ENCODE results near the gene TCP11L2. TPM values are rescaled to one million over a fixed set of nuclear protein-coding genes. Genes with fewer than 3 reads are reported as not detected.

Gene TCP11L2
- total RNA-seq = 1 to 10 TPM; 2.5 to 3.9 (median 2.6) TPM

GRCh38 chr12:106302401-106303201, at the start of gene TCP11L2:
TSS of gene TCP11L2 (plus strand) at chr12:106302733. CDS start at chr12:106311076, 8,343 bp downstream.
- peak; percentile 81 for ATAC-seq
- H3K9me3 Mint-ChIP-seq = no peaks in the 10 kb centered on the region

GRCh38 chr12:106254724-106255123, 47.8 kb upstream of the TCP11L2 start:
- no peaks in the 10 kb centered on the region for H3K27me3 Mint-ChIP-seq (ENCODE audit: low read depth)
- no peak for ATAC-seq

More at GRCh38 chr12:106302401-106303201, at the start of gene TCP11L2:
- no peaks in the 10 kb centered on the region for H3K27me3 Mint-ChIP-seq (ENCODE audit: low read depth)
- peaks cover 6% of the 10 kb centered on the region for H3K36me3 Mint-ChIP-seq (ENCODE audit: insufficient read depth)
- H3K4me1 Mint-ChIP-seq (ENCODE audit: low read depth) = peaks cover 59% of the 10 kb centered on the region
- peak; percentile 85 for DNase-seq
- peak within 1 kb of the TSS; percentile 93 for H3K4me3 Mint-ChIP-seq

GRCh38 chr12:106255493-106255892, 47.0 kb upstream of the TCP11L2 start:
- H3K4me1 Mint-ChIP-seq (ENCODE audit: low read depth) = no peaks in the 10 kb centered on the region
- ATAC-seq (no peak), DNase-seq (no peak)
- no peak overlapping the region for H3K4me3 Mint-ChIP-seq
- H3K27me3 Mint-ChIP-seq (ENCODE audit: low read depth) = no peaks in the 10 kb centered on the region
- no peaks in the 10 kb centered on the region for H3K9me3 Mint-ChIP-seq
- H3K36me3 Mint-ChIP-seq (ENCODE audit: insufficient read depth) = no peaks in the 10 kb centered on the region

More at GRCh38 chr12:106254724-106255123, 47.8 kb upstream of the TCP11L2 start:
- Mint-ChIP-seq H3K4me3 (no peak overlapping the region), H3K9me3 (no peaks in the 10 kb centered on the region), H3K4me1 (ENCODE audit: low read depth) (peaks cover 1% of the 10 kb centered on the region), H3K36me3 (ENCODE audit: insufficient read depth) (no peaks in the 10 kb centered on the region)
- DNase-seq = no peak

- Mint-ChIP-seq H3K9me3 (no peaks in the 10 kb centered on the region), H3K36me3 (ENCODE audit: insufficient read depth) (no peaks in the 10 kb centered on the region), H3K4me1 (ENCODE audit: low read depth) (no peaks in the 10 kb centered on the region), H3K27me3 (ENCODE audit: low read depth) (no peaks in the 10 kb centered on the region), H3K4me3 (no peak overlapping the region)
- ATAC-seq (no peak), DNase-seq (no peak)
Observed at GRCh38 chr12:106255952-106256351, 46.6 kb upstream of the TCP11L2 start.

- H3K9me3 Mint-ChIP-seq = no peaks in the 10 kb centered on the region
- H3K4me3 Mint-ChIP-seq = no peak overlapping the region
- no peaks in the 10 kb centered on the region for H3K4me1 Mint-ChIP-seq (ENCODE audit: low read depth)
- no peaks in the 10 kb centered on the region for H3K36me3 Mint-ChIP-seq (ENCODE audit: insufficient read depth)
- no peak for DNase-seq
- H3K27me3 Mint-ChIP-seq (ENCODE audit: low read depth) = no peaks in the 10 kb centered on the region
- no peak for ATAC-seq
Observed at GRCh38 chr12:106256524-106256923, 46.0 kb upstream of the TCP11L2 start.

GRCh38 chr12:106258226-106258625, 44.3 kb upstream of the TCP11L2 start:
- no peak for ATAC-seq
- Mint-ChIP-seq H3K27me3 (ENCODE audit: low read depth) (peaks cover under 1% of the 10 kb centered on the region), H3K9me3 (no peaks in the 10 kb centered on the region), H3K36me3 (ENCODE audit: insufficient read depth) (no peaks in the 10 kb centered on the region), H3K4me3 (no peak overlapping the region), H3K4me1 (ENCODE audit: low read depth) (no peaks in the 10 kb centered on the region)
- no peak for DNase-seq

- DNase-seq (no peak), ATAC-seq (no peak)
- Mint-ChIP-seq H3K9me3 (no peaks in the 10 kb centered on the region), H3K27me3 (ENCODE audit: low read depth) (peaks cover 3% of the 10 kb centered on the region), H3K36me3 (ENCODE audit: insufficient read depth) (no peaks in the 10 kb centered on the region), H3K4me3 (no peak overlapping the region), H3K4me1 (ENCODE audit: low read depth) (no peaks in the 10 kb centered on the region)
Observed at GRCh38 chr12:106258935-106259334, 43.6 kb upstream of the TCP11L2 start.

- ATAC-seq = no peak
- no peak for DNase-seq
- H3K4me3 Mint-ChIP-seq = no peak overlapping the region
- peaks cover 4% of the 10 kb centered on the region for H3K27me3 Mint-ChIP-seq (ENCODE audit: low read depth)
- H3K36me3 Mint-ChIP-seq (ENCODE audit: insufficient read depth) = no peaks in the 10 kb centered on the region
- H3K9me3 Mint-ChIP-seq = no peaks in the 10 kb centered on the region
- H3K4me1 Mint-ChIP-seq (ENCODE audit: low read depth) = peaks cover 10% of the 10 kb centered on the region
Observed at GRCh38 chr12:106265116-106265515, 37.4 kb upstream of the TCP11L2 start.

GRCh38 chr12:106267535-106267934, 35.0 kb upstream of the TCP11L2 start:
- H3K4me3 Mint-ChIP-seq = no peak overlapping the region
- peaks cover 10% of the 10 kb centered on the region for H3K4me1 Mint-ChIP-seq (ENCODE audit: low read depth)
- ATAC-seq (no peak), DNase-seq (no peak)
- no peaks in the 10 kb centered on the region for H3K36me3 Mint-ChIP-seq (ENCODE audit: insufficient read depth)
- H3K9me3 Mint-ChIP-seq = no peaks in the 10 kb centered on the region
- H3K27me3 Mint-ChIP-seq (ENCODE audit: low read depth) = peaks cover 4% of the 10 kb centered on the region

- H3K9me3 Mint-ChIP-seq = no peaks in the 10 kb centered on the region
- ATAC-seq = no peak
- no peak for DNase-seq
- H3K4me1 Mint-ChIP-seq (ENCODE audit: low read depth) = peaks cover 10% of the 10 kb centered on the region
- no peak overlapping the region for H3K4me3 Mint-ChIP-seq
- no peaks in the 10 kb centered on the region for H3K36me3 Mint-ChIP-seq (ENCODE audit: insufficient read depth)
- peaks cover 2% of the 10 kb centered on the region for H3K27me3 Mint-ChIP-seq (ENCODE audit: low read depth)
Observed at GRCh38 chr12:106269150-106269771, 33.3 kb upstream of the TCP11L2 start.

- Mint-ChIP-seq H3K9me3 (no peaks in the 10 kb centered on the region), H3K4me3 (no peak overlapping the region), H3K36me3 (ENCODE audit: insufficient read depth) (no peaks in the 10 kb centered on the region), H3K27me3 (ENCODE audit: low read depth) (peaks cover 2% of the 10 kb centered on the region), H3K4me1 (ENCODE audit: low read depth) (peaks cover 10% of the 10 kb centered on the region)
- ATAC-seq = no peak
- DNase-seq = no peak
Observed at GRCh38 chr12:106271575-106272505, 30.7 kb upstream of the TCP11L2 start.

GRCh38 chr12:106273491-106273890, 29.0 kb upstream of the TCP11L2 start:
- H3K9me3 Mint-ChIP-seq = no peaks in the 10 kb centered on the region
- H3K27me3 Mint-ChIP-seq (ENCODE audit: low read depth) = no peaks in the 10 kb centered on the region
- peaks cover 1% of the 10 kb centered on the region for H3K4me1 Mint-ChIP-seq (ENCODE audit: low read depth)
- H3K4me3 Mint-ChIP-seq = no peak overlapping the region
- H3K36me3 Mint-ChIP-seq (ENCODE audit: insufficient read depth) = no peaks in the 10 kb centered on the region
- no peak for ATAC-seq
- DNase-seq = no peak

GRCh38 chr12:106274012-106274411, 28.5 kb upstream of the TCP11L2 start:
- no peaks in the 10 kb centered on the region for H3K27me3 Mint-ChIP-seq (ENCODE audit: low read depth)
- H3K4me3 Mint-ChIP-seq = no peak overlapping the region
- H3K36me3 Mint-ChIP-seq (ENCODE audit: insufficient read depth) = no peaks in the 10 kb centered on the region
- DNase-seq (no peak), ATAC-seq (no peak)
- no peaks in the 10 kb centered on the region for H3K4me1 Mint-ChIP-seq (ENCODE audit: low read depth)
- H3K9me3 Mint-ChIP-seq = no peaks in the 10 kb centered on the region

- no peaks in the 10 kb centered on the region for H3K9me3 Mint-ChIP-seq
- no peaks in the 10 kb centered on the region for H3K27me3 Mint-ChIP-seq (ENCODE audit: low read depth)
- ATAC-seq = no peak
- no peaks in the 10 kb centered on the region for H3K36me3 Mint-ChIP-seq (ENCODE audit: insufficient read depth)
- H3K4me3 Mint-ChIP-seq = no peak overlapping the region
- H3K4me1 Mint-ChIP-seq (ENCODE audit: low read depth) = no peaks in the 10 kb centered on the region
- no peak for DNase-seq
Observed at GRCh38 chr12:106274575-106275121, 27.9 kb upstream of the TCP11L2 start.

Data from activated T-cell treated with anti-CD3 and anti-CD28 coated beads, Interleukin-2, amount 50 U/mL, for 4 hours (primary cell).